Esophagus squamous epithelium (tissue), 5 donors: Measurements from ENCODE around the gene PJA1. TPM values are rescaled to one million over a fixed set of nuclear protein-coding genes. Genes with fewer than 3 reads are reported as not detected.

Experiments used
- DNase-seq: peaks from one replicate; lab custom pipeline; 2025; lab: John Stamatoyannopoulos, UW
- H3K27ac ChIP-seq, 4 donors: fragments of 200-600 bp; sonication (generic); one replicate each; pipeline ENCODE4 v1.5.1; 2016 to 2019; ENCODE audit warnings: mild to moderate bottlenecking in 1 of 4
- H3K27me3 ChIP-seq, 4 donors: fragments of 200-600 bp; sonication (generic); 1 replicate in 3 of 4; 2 replicates in 1 of 4; pipeline versions ENCODE4 v1.5.1 to v1.6.0; 2017 to 2021; ENCODE audit warnings: antibody characterized with exemption in 1 of 4
- H3K36me3 ChIP-seq, 3 donors: fragments of 200-600 bp; sonication (generic); one replicate each; pipeline ENCODE4 v1.5.1; 2016 to 2019
- H3K4me1 ChIP-seq, 3 donors: fragments of 200-600 bp; sonication (generic); one replicate each; pipeline ENCODE4 v1.5.1; 2017 to 2019
- H3K4me3 ChIP-seq, 4 donors: fragments of 200-600 bp; sonication (generic); 1 replicate in 3 of 4; 2 replicates in 1 of 4; pipeline ENCODE4 v1.5.1; 2016 to 2019; ENCODE audit warnings: mild to moderate bottlenecking in 2 of 4, moderate library complexity in 1 of 4
- H3K9me3 ChIP-seq, 3 donors: fragments of 200-600 bp; sonication (generic); one replicate each; pipeline ENCODE4 v1.5.1; 2016 to 2019
- POLR2A ChIP-seq, 4 donors: fragments of 450-650 bp; IDR thresholded peaks; one replicate each; pipeline ENCODE4 v1.6.1; 2017; ENCODE audit warnings: antibody characterized with exemption in 4 of 4, mild to moderate bottlenecking in 4 of 4, moderate library complexity in 3 of 4
- WGBS, 2 donors: methylation state at CpG; one replicate each; pipeline ENCODE4 v1.1.5; 2018; 5-methylcytosine and 5-hydroxymethylcytosine counted together
- intact Hi-C: fragments of 100-400 bp; cut with DNase I; formaldehyde crosslinking; loops from one replicate; pipeline ENCODE4 v1.15.0; 2022
- total RNA-seq, 4 donors: library from RNA; depleted of rRNA; stranded (reverse); fragments of >200 nt; gene quantifications; one replicate each; pipeline ENCODE4 v1.1.0, GENCODE V29; 2016
- TF ChIP-seq, protein P1 (sequence below), 6 experiments: fragments of 450-650 bp in 4 of 6; fragments of 200-600 bp in 2 of 6; sonication (generic) in 2 of 6; IDR thresholded peaks; one replicate each; pipeline ENCODE4 v1.5.1; 2016 to 2019; ENCODE audit warnings: antibody characterized with exemption in 6 of 6, mild to moderate bottlenecking in 4 of 6, moderate library complexity in 4 of 6
- donor health status: DM: yes; HTN: yes; CAD: no.

PJA1 gene
- 10 to 100 TPM in 3 of 4 donors, 1 to 10 TPM in 1; 7.5 to 24.2 (median 15.8) TPM for total RNA-seq

GRCh38 chrX:69165087-69165651 lies at the start of gene PJA1:
PJA1 (minus strand) TSS chrX:69165453; CDS start chrX:69163073, 2,380 bp downstream.
- intact Hi-C loops, result no loop called here
- Histone ChIP-seq H3K27me3 (no peaks in the 10 kb centered on the region), H3K9me3 (no peaks in the 10 kb centered on the region), H3K36me3 (peaks cover 0 to 19% (median 0%) of the 10 kb centered on the region in 3 donors), H3K4me3 (peak within 1 kb of the TSS; percentile 50 to 76 (median 68)), H3K27ac (peak within 1 kb of the TSS; percentile 66 to 86 (median 82)), H3K4me1 (peaks cover 0 to 23% (median 0%) of the 10 kb centered on the region in 3 donors)
- peak; percentile 13 for DNase-seq
- TF ChIP-seq, protein P1, sequence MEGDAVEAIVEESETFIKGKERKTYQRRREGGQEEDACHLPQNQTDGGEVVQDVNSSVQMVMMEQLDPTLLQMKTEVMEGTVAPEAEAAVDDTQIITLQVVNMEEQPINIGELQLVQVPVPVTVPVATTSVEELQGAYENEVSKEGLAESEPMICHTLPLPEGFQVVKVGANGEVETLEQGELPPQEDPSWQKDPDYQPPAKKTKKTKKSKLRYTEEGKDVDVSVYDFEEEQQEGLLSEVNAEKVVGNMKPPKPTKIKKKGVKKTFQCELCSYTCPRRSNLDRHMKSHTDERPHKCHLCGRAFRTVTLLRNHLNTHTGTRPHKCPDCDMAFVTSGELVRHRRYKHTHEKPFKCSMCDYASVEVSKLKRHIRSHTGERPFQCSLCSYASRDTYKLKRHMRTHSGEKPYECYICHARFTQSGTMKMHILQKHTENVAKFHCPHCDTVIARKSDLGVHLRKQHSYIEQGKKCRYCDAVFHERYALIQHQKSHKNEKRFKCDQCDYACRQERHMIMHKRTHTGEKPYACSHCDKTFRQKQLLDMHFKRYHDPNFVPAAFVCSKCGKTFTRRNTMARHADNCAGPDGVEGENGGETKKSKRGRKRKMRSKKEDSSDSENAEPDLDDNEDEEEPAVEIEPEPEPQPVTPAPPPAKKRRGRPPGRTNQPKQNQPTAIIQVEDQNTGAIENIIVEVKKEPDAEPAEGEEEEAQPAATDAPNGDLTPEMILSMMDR (IDR thresholded peaks at IDR 0.05), result no peak
- peak in 2 of 4 donors; percentile 60 for TF ChIP-seq POLR2A (IDR thresholded peaks at IDR 0.05)
- 0 to 47% methylated on average over 2 to 12 of the region's 48 CpGs for WGBS, 2 donors

GRCh38 chrX:69214463-69214862 lies 49.2 kb upstream of the PJA1 start:
- TF ChIP-seq, protein P1 (IDR thresholded peaks at IDR 0.05), result no peak
- no peak for TF ChIP-seq POLR2A (IDR thresholded peaks at IDR 0.05)
- no peak for DNase-seq
- Histone ChIP-seq H3K4me3 (no peak overlapping the region), H3K4me1 (peaks cover 7 to 26% (median 11%) of the 10 kb centered on the region in 3 donors), H3K27ac (no peak overlapping the region), H3K27me3 (no peaks in the 10 kb centered on the region), H3K36me3 (no peaks in the 10 kb centered on the region), H3K9me3 (no peaks in the 10 kb centered on the region)
- WGBS, 2 donors, result 37 to 63% methylated on average over 2 to 4 of the region's 5 CpGs
- intact Hi-C loops, result loop anchor here (10.0 kb wide), 1 partner anchor 120 kb away; no protein-coding TSS in a partner anchor

GRCh38 chrX:69211701-69212100 lies 46.4 kb upstream of the PJA1 start:
- Histone ChIP-seq H3K9me3 (no peaks in the 10 kb centered on the region), H3K4me3 (no peak overlapping the region), H3K27me3 (no peaks in the 10 kb centered on the region), H3K27ac (no peak overlapping the region), H3K36me3 (no peaks in the 10 kb centered on the region), H3K4me1 (peaks cover 7 to 19% (median 11%) of the 10 kb centered on the region in 3 donors)
- intact Hi-C loops, result loop anchor here (10.0 kb wide), 1 partner anchor 117 kb away; no protein-coding TSS in a partner anchor
- TF ChIP-seq, protein P1 (IDR thresholded peaks at IDR 0.05), result no peak
- no peak for TF ChIP-seq POLR2A (IDR thresholded peaks at IDR 0.05)
- no peak for DNase-seq
- 61% methylated on average over 2 of the region's 2 CpGs; no CpG with 5 or more reads in 1 of the 2 donors for WGBS, 2 donors

- H3K4me1 ChIP-seq, result peaks cover 7 to 15% (median 11%) of the 10 kb centered on the region in 3 donors
- no peak for DNase-seq
- 10 to 17% methylated on average over 2 to 3 of the region's 3 CpGs for WGBS, 2 donors
- H3K4me3 ChIP-seq, result no peak overlapping the region
- no peaks in the 10 kb centered on the region for H3K9me3 ChIP-seq
- peak overlapping the region in 1 of 4 donors; percentile 21 for H3K27ac ChIP-seq
- intact Hi-C loops, result loop anchor here (10.0 kb wide), 1 partner anchor 116 kb away; no protein-coding TSS in a partner anchor
- H3K27me3 ChIP-seq, result no peaks in the 10 kb centered on the region
- no peaks in the 10 kb centered on the region for H3K36me3 ChIP-seq
- TF ChIP-seq POLR2A (IDR thresholded peaks at IDR 0.05), result no peak
- TF ChIP-seq, protein P1 (IDR thresholded peaks at IDR 0.05), result no peak
Measured at GRCh38 chrX:69210581-69210980, 45.3 kb upstream of the PJA1 start.

DNA sequence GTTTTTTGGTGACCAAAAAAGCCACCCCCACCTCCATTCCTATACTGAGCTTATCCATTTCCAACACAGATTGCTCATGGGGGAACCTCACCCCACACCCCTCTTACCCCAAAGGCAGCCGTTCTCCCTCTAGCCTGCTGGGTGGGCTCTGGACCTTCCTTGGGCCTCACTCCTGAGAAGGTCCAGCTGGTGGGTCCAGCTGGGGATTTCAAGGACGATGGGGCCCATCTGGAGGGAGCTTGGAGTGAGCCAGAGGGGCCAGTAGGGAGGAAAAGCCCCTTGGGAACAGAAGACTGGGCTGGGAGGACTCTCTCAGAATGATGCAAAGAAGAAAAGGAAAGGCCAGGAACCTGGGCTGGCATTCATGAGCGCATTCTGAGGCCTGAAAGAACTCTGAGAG lies 42.0 kb upstream of the PJA1 start:
- no peak for DNase-seq
- TF ChIP-seq POLR2A (IDR thresholded peaks at IDR 0.05), result no peak
- TF ChIP-seq, protein P1 (IDR thresholded peaks at IDR 0.05), result no peak
- WGBS, 2 donors, result 78 to 100% methylated on average over 1 of the region's 3 CpGs
- Histone ChIP-seq H3K4me1 (peaks cover 7 to 15% (median 11%) of the 10 kb centered on the region in 3 donors), H3K27ac (no peak overlapping the region), H3K36me3 (no peaks in the 10 kb centered on the region), H3K4me3 (no peak overlapping the region), H3K27me3 (no peaks in the 10 kb centered on the region), H3K9me3 (no peaks in the 10 kb centered on the region)
- intact Hi-C loops, result no loop called here
